IMR-90 (cell line): ENCODE measurements around the gene SPATA31D4. TPM values are rescaled to one million over a fixed set of nuclear protein-coding genes. Genes with fewer than 3 reads are reported as not detected.

Experiments used
- ATAC-seq: fragments of 200-7000 bp; cut with Tn5 transposase; 2 replicates; pipeline ENCODE4 v1.9.1; 2020; ENCODE audit warnings: low read depth, mild to moderate bottlenecking, moderate library complexity
- BruUV-seq: library from RNA; stranded (reverse); fragments of 400-500 nt; replicated peaks from 2 replicates; lab custom pipeline; 2021; lab: Mats Ljungman, UMichigan
- CTCF ChIA-PET: fragments of 300-600 bp; formaldehyde crosslinking; extraction: SDS; loops from one replicate; lab custom pipeline; 2021; ENCODE audit warnings: antibody characterized with exemption; lab: Yijun Ruan, JAX
- POLR2A ChIA-PET: fragments of 300-600 bp; sonication (Branson Sonifier 250); formaldehyde crosslinking; loops from one replicate; lab custom pipeline; 2022; ENCODE audit warnings: antibody characterized with exemption; ENCODE audit not compliant: unreplicated experiment; lab: Charles Lee
- DNase-seq: peaks from one replicate; pipeline ENCODE4 v3.0.0; 2013
- H2AFZ ChIP-seq: replicated peaks from 2 replicates; pipeline ENCODE3; 2013; ENCODE audit warnings: low read length, mild to moderate bottlenecking; ENCODE audit not compliant: poor library complexity
- H2AK5ac ChIP-seq: 2 replicates; pipeline ENCODE4 v1.6.1; 2013; ENCODE audit warnings: low read depth, low read length, inconsistent platforms
- H2AK9ac ChIP-seq: replicated peaks from 2 replicates; pipeline ENCODE3; 2013; ENCODE audit warnings: mild to moderate bottlenecking, low read depth, low read length, moderate library complexity; ENCODE audit not compliant: poor library complexity
- H2BK120ac ChIP-seq: 2 replicates; pipeline ENCODE4 v1.6.1; 2013; ENCODE audit warnings: low read depth, low read length, inconsistent platforms
- H2BK15ac ChIP-seq: 3 replicates; pipeline ENCODE4 v1.6.1; 2013; ENCODE audit warnings: low read depth, low read length, inconsistent platforms
- H2BK20ac ChIP-seq: 2 replicates; pipeline ENCODE4 v1.6.1; 2013; ENCODE audit warnings: low read depth, mild to moderate bottlenecking, inconsistent platforms, low read length, moderate library complexity
- H2BK5ac ChIP-seq: 2 replicates; pipeline ENCODE4 v1.6.1; 2013; ENCODE audit warnings: mild to moderate bottlenecking, low read depth, low read length, inconsistent platforms; ENCODE audit not compliant: poor library complexity, severe bottlenecking
- H3K14ac ChIP-seq: replicated peaks from 2 replicates; pipeline ENCODE4 v1.6.1; 2013; ENCODE audit warnings: low read depth, low read length, inconsistent platforms
- H3K18ac ChIP-seq: 2 replicates; pipeline ENCODE4 v1.6.1; 2013; ENCODE audit warnings: low read depth, low read length, control low read depth
- H3K23ac ChIP-seq: 2 replicates; pipeline ENCODE4 v1.6.1; 2013; ENCODE audit warnings: low read depth, low read length, inconsistent platforms
- H3K27ac ChIP-seq: 2 replicates; pipeline ENCODE4 v1.5.1; 2013; ENCODE audit warnings: mild to moderate bottlenecking, control low read depth, low read length; ENCODE audit not compliant: insufficient read depth
- H3K27me3 ChIP-seq: 2 replicates; pipeline ENCODE4 v1.6.1; 2013; ENCODE audit warnings: low read length; ENCODE audit not compliant: control insufficient read depth, insufficient read depth
- H3K36me3 ChIP-seq: 2 replicates; pipeline ENCODE4 v1.6.1; 2013; ENCODE audit warnings: low read length, mixed read lengths; ENCODE audit not compliant: control insufficient read depth, insufficient read depth
- H3K4ac ChIP-seq: 2 replicates; pipeline ENCODE4 v1.6.1; 2013; ENCODE audit warnings: low read depth, low read length, inconsistent platforms
- H3K4me1 ChIP-seq: 2 replicates; pipeline ENCODE4 v1.6.1; 2013; ENCODE audit warnings: low read length, mixed read lengths; ENCODE audit not compliant: control insufficient read depth, insufficient read depth
- H3K4me2 ChIP-seq: 2 replicates; pipeline ENCODE4 v1.6.1; 2013; ENCODE audit warnings: low read depth, mild to moderate bottlenecking, control low read depth, low read length, moderate library complexity
- H3K4me3 ChIP-seq: 2 replicates; pipeline ENCODE4 v1.5.1; 2013; ENCODE audit warnings: low read depth, mild to moderate bottlenecking, control low read depth, low read length, moderate library complexity; ENCODE audit not compliant: insufficient read depth
- H3K56ac ChIP-seq: 2 replicates; pipeline ENCODE4 v1.6.1; 2013; ENCODE audit warnings: low read length, inconsistent platforms; ENCODE audit not compliant: insufficient read depth; ENCODE audit errors: extremely low read depth
- H3K79me1 ChIP-seq, 2 experiments: 2 replicates each; pipeline ENCODE4 v1.6.1; 2013; ENCODE audit warnings: low read length in 2 of 2, inconsistent platforms in 1 of 2, low read depth in 1 of 2
- H3K9ac ChIP-seq: 2 replicates; pipeline ENCODE4 v1.6.1; 2013; ENCODE audit warnings: low read depth, low read length, control low read depth
- H3K9me1 ChIP-seq: 2 replicates; pipeline ENCODE4 v1.6.1; 2013; ENCODE audit warnings: low read length, inconsistent platforms; ENCODE audit not compliant: insufficient read depth
- H3K9me3 ChIP-seq: 2 replicates; pipeline ENCODE4 v1.6.1; 2013; ENCODE audit warnings: low read length; ENCODE audit not compliant: control insufficient read depth, insufficient read depth
- H4K20me1 ChIP-seq: 2 replicates; pipeline ENCODE4 v1.6.1; 2013; ENCODE audit warnings: low read length, inconsistent platforms; ENCODE audit not compliant: insufficient read depth
- H4K5ac ChIP-seq: 2 replicates; pipeline ENCODE4 v1.6.1; 2013; ENCODE audit warnings: mild to moderate bottlenecking, low read depth, low read length, control low read depth
- H4K8ac ChIP-seq, 2 experiments: 2 replicates each; pipeline ENCODE4 v1.6.1; 2013; ENCODE audit warnings: low read depth in 2 of 2, low read length in 2 of 2, control low read depth in 1 of 2, inconsistent platforms in 1 of 2
- H4K91ac ChIP-seq: 2 replicates; pipeline ENCODE4 v1.6.1; 2013; ENCODE audit warnings: low read depth, low read length, inconsistent platforms; ENCODE audit not compliant: insufficient read depth
- CEBPB ChIP-seq: IDR thresholded peaks from 2 replicates; pipeline ENCODE4 v1.6.1; 2012; ENCODE audit warnings: low read depth, low read length, improper control_type of control experiment
- FOS ChIP-seq: fragments of 150-350 bp; IDR thresholded peaks from 2 replicates; pipeline ENCODE4 v1.6.1; 2016; ENCODE audit warnings: low read depth, low read length
- RCOR1 ChIP-seq: IDR thresholded peaks from 2 replicates; pipeline ENCODE4 v1.6.1; 2012; ENCODE audit warnings: mild to moderate bottlenecking, low read length, improper control_type of control experiment; ENCODE audit not compliant: insufficient replicate concordance
- WGBS, 2 experiments: methylation state at CpG; one replicate each; pipeline versions ENCODE4 v1.1.5 to v1.1.7; 2013; ENCODE audit warnings: missing lambda C conversion rate in 2 of 2; ENCODE audit not compliant: insufficient read length in 1 of 2; ENCODE audit errors: extremely low coverage in 2 of 2; 5-methylcytosine and 5-hydroxymethylcytosine counted together
- dilution Hi-C: fragments of 300-500 bp; cut with HindIII; formaldehyde crosslinking; loops from one replicate; pipeline ENCODE4 v1.14.3; 2018; ENCODE audit warnings: low sequenced_read_pairs; ENCODE audit not compliant: unreplicated experiment
- in situ Hi-C: fragments of 300-500 bp; cut with MboI; formaldehyde crosslinking; loops from 3 replicates; pipeline ENCODE4 v1.14.3; 2019; ENCODE audit warnings: low sequenced_read_pairs, inconsistent platforms, mixed read lengths
- intact Hi-C: fragments of 100-400 bp; cut with micrococcal nuclease; formaldehyde crosslinking; loops from 2 replicates; pipeline ENCODE4 v1.10.0; 2022
- polyA plus RNA-seq, 3 experiments: library from polyadenylated mRNA; depleted of rRNA; stranded (reverse); fragments of >200 nt; gene quantifications; 2 replicates each; pipeline ENCODE4 v1.2.3, GENCODE V29; 2012; ENCODE audit warnings: low replicate concordance in 1 of 3
- total RNA-seq: library from RNA; depleted of rRNA; stranded (reverse); fragments of >200 nt; gene quantifications from 2 replicates; pipeline ENCODE4 v1.2.3, GENCODE V29; 2012

SPATA31D4 gene
- total and polyA plus RNA-seq, 2 of the 4 experiments (the other 2 are of a cell fraction): not detected

DNA sequence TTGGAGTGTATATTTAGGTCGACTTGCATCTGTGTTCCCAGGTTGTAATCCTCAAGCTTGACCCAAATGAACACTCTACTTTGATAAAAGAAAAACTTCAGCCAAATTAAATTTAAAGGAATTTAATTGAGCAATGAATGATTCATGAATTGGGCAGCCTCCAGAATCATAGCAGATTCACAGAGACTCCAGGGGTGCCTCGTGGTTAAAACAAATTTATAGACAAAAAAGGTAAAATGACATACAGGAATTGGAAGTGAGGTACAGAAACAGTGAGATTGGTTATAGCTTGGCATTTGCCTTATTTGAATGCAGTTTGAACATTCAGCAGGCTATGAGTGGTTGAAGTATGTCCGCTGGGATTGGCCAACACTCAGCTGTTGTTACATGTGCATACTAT, 21.6 kb upstream of the SPATA31D4 start:
- no peaks in the 10 kb centered on the region for H3K36me3 ChIP-seq
- H3K23ac ChIP-seq: no peak overlapping the region
- H3K9me1 ChIP-seq: no peaks in the 10 kb centered on the region
- H3K4me2 ChIP-seq: no peak overlapping the region
- DNase-seq (peak; percentile 65), ATAC-seq (no peak)
- H3K14ac ChIP-seq: no peak overlapping the region
- H3K4ac ChIP-seq: no peak overlapping the region
- no peak overlapping the region for H3K18ac ChIP-seq
- no peak overlapping the region for H2BK15ac ChIP-seq
- dilution Hi-C loops (no loop called here), intact Hi-C loops (no loop called here), in situ Hi-C loops (no loop called here)
- H4K5ac ChIP-seq: no peak overlapping the region
- no peaks in the 10 kb centered on the region for H4K20me1 ChIP-seq
- H2AK5ac ChIP-seq: no peak overlapping the region
- no peak overlapping the region for H2BK5ac ChIP-seq
- no peak overlapping the region for H2BK120ac ChIP-seq
- H2AK9ac ChIP-seq: no peak overlapping the region
- H2BK20ac ChIP-seq: no peak overlapping the region
- H3K9ac ChIP-seq: no peak overlapping the region
- BruUV-seq: no TSS peak
- H4K91ac ChIP-seq: no peak overlapping the region
- POLR2A ChIA-PET: no interaction called here
- no peak for TF ChIP-seq RCOR1
- TF ChIP-seq FOS: no peak
- peak; percentile 67 for TF ChIP-seq CEBPB
- WGBS, 2 experiments: no CpG with 5 or more reads among the region's 3 CpGs
- no peak overlapping the region for H4K8ac ChIP-seq
- no peaks in the 10 kb centered on the region for H3K4me1 ChIP-seq
- H2AFZ ChIP-seq: no peak overlapping the region
- no peaks in the 10 kb centered on the region for H3K79me1 ChIP-seq
- no peak overlapping the region for H3K4me3 ChIP-seq
- CTCF ChIA-PET: interaction anchor here (0.6 kb wide), 1 partner anchor 218 kb away, joined by 7 read pairs; no protein-coding TSS in a partner anchor
- no peaks in the 10 kb centered on the region for H3K9me3 ChIP-seq
- H3K27ac ChIP-seq: no peak overlapping the region
- no peaks in the 10 kb centered on the region for H3K27me3 ChIP-seq
- H3K56ac ChIP-seq: no peak overlapping the region
